K562 (cell line): ENCODE results near the gene BPI. TPM values are rescaled to one million over a fixed set of nuclear protein-coding genes. Genes with fewer than 3 reads are reported as not detected.
"Not testable (repeated sequence)": the region's sequence is repeated elsewhere in the genome, so short reads cannot be mapped to it uniquely, and the experiment has no call there.

ENCODE experiments used
- ATAC-seq: fragments of 200-7000 bp; cut with Tn5 transposase; 3 replicates; pipeline ENCODE4 v1.9.1; 2020; ENCODE audit warnings: moderate library complexity
- BruUV-seq: library from RNA; stranded (reverse); fragments of 400-500 nt; replicated peaks from 2 replicates; lab custom pipeline; 2021; lab: Mats Ljungman, UMichigan
- CTCF ChIA-PET: fragments of 300-600 bp; formaldehyde crosslinking; extraction: SDS; loops from one replicate; lab custom pipeline; 2021; ENCODE audit warnings: low intra/inter-chr PET ratio; lab: Yijun Ruan, JAX
- POLR2A ChIA-PET: fragments of 300-600, 350-650 bp; sonication (Branson Sonifier 250); formaldehyde crosslinking; extraction: SDS; loops from one replicate; lab custom pipeline; 2021; ENCODE audit warnings: antibody characterized with exemption, inconsistent platforms; lab: Yijun Ruan, JAX
- DNase-seq, 4 experiments: peaks; one replicate each; pipeline versions ENCODE4 v3.0.0 to v3.0.0-alpha.2; 2011 to 2018; ENCODE audit warnings: low spot score in 3 of 4, mixed read lengths in 3 of 4; ENCODE audit errors: extremely low read depth in 1 of 4
- FAIRE-seq: peaks from 2 replicates; lab custom pipeline; 2011; peaks lifted over from hg19 to GRCh38; lab: Jason Lieb, UNC
- H2AFZ ChIP-seq: 2 replicates; pipeline ENCODE4 v1.6.0; 2011; ENCODE audit warnings: low read depth, low read length, control low read depth, inconsistent platforms
- H3K27ac ChIP-seq: fragments of 200-600 bp; 3 replicates; pipeline ENCODE4 v1.8.0; 2011; ENCODE audit warnings: low read depth, mild to moderate bottlenecking, control low read depth, inconsistent platforms, low read length, moderate library complexity, mixed read lengths; ENCODE audit errors: extremely low read depth
- H3K27me3 ChIP-seq, 2 experiments: fragments of 300-600 bp in 1 of 2; 2 replicates in 1 of 2; 3 replicates in 1 of 2; pipeline versions ENCODE4 v1.6.0 to v1.8.0; 2011; ENCODE audit warnings: inconsistent platforms in 2 of 2, low read length in 2 of 2, mild to moderate bottlenecking in 1 of 2, mixed read lengths in 1 of 2, moderate library complexity in 1 of 2; ENCODE audit not compliant: control insufficient read depth in 2 of 2, insufficient read depth in 2 of 2
- H3K36me3 ChIP-seq: fragments of 300-600 bp; 3 replicates; pipeline ENCODE4 v1.8.0; 2011; ENCODE audit warnings: mild to moderate bottlenecking, low read length, inconsistent platforms; ENCODE audit not compliant: control insufficient read depth, insufficient read depth
- H3K4me1 ChIP-seq, 2 experiments: fragments of 200-600 bp in 1 of 2; replicated peaks in 1 of 2; 2 replicates in 1 of 2; 3 replicates in 1 of 2; pipeline versions ENCODE4 v1.5.1 to v1.8.0; 2011; ENCODE audit warnings: inconsistent platforms in 2 of 2, low read length in 2 of 2, mild to moderate bottlenecking in 1 of 2, mixed read lengths in 1 of 2, moderate library complexity in 1 of 2; ENCODE audit not compliant: control insufficient read depth in 2 of 2, insufficient read depth in 2 of 2
- H3K4me2 ChIP-seq: 2 replicates; pipeline ENCODE4 v1.6.1; 2011; ENCODE audit warnings: low read length, control low read depth, inconsistent platforms, mixed read lengths; ENCODE audit not compliant: insufficient read depth
- H3K4me3 ChIP-seq: fragments of 200-600 bp; sonication (generic), shearing (Covaris generic); 2 replicates; pipeline ENCODE4 v1.5.1; 2016; ENCODE audit warnings: control low read depth, inconsistent platforms
- H3K79me2 ChIP-seq: fragments of 200-600 bp; 3 replicates; pipeline ENCODE4 v1.8.0; 2011; ENCODE audit warnings: low read length, inconsistent platforms; ENCODE audit not compliant: control insufficient read depth, insufficient read depth
- H3K9ac ChIP-seq, 2 experiments: 2 replicates each; pipeline versions ENCODE4 v1.6.0 to v1.6.1; 2011; ENCODE audit warnings: low read depth in 2 of 2, low read length in 2 of 2, control low read depth in 1 of 2, inconsistent platforms in 1 of 2, mild to moderate bottlenecking in 1 of 2, mixed read lengths in 1 of 2; ENCODE audit not compliant: insufficient read depth in 1 of 2
- H3K9me1 ChIP-seq: one replicate; pipeline ENCODE4 v1.6.0; 2011; ENCODE audit warnings: inconsistent platforms, mild to moderate bottlenecking, low read length, moderate library complexity; ENCODE audit not compliant: control insufficient read depth, insufficient read depth
- H3K9me3 ChIP-seq: replicated peaks from 2 replicates; pipeline ENCODE4 v1.5.1; 2011; ENCODE audit warnings: low read depth, low read length, inconsistent platforms; ENCODE audit not compliant: control insufficient read depth, insufficient read depth
- H4K20me1 ChIP-seq: replicated peaks from 2 replicates; pipeline ENCODE4 v1.6.1; 2011; ENCODE audit warnings: low read length, inconsistent platforms, mixed read lengths; ENCODE audit not compliant: control insufficient read depth, insufficient read depth
- CBX1 ChIP-seq: sonication (generic); IDR thresholded peaks from 2 replicates; pipeline ENCODE4 v1.6.1; 2016; ENCODE audit warnings: antibody characterized with exemption, low read depth, mild to moderate bottlenecking
- CREM ChIP-seq: IDR thresholded peaks from 2 replicates; pipeline ENCODE4 v1.6.1; 2014; ENCODE audit warnings: antibody characterized with exemption, low read depth
- CSDE1 ChIP-seq, 2 experiments: fragments of 450-650 bp; IDR thresholded peaks; 2 replicates each; pipeline ENCODE4 v1.6.1; 2016; ENCODE audit warnings: mild to moderate bottlenecking in 1 of 2
- MAZ ChIP-seq, 2 experiments: fragments of 450-650 bp in 1 of 2; sonication (generic) in 1 of 2; formaldehyde crosslinking; IDR thresholded peaks in 1 of 2; conservative IDR thresholded peaks in 1 of 2; 2 replicates each; pipeline versions ENCODE4 v1.4.0 to v1.5.0; 2020; ENCODE audit warnings: mild to moderate bottlenecking in 1 of 2, missing genetic modification reagents in 1 of 2
- MYNN ChIP-seq, 2 experiments: sonication (generic); formaldehyde crosslinking in 1 of 2; IDR thresholded peaks; 2 replicates each; pipeline versions ENCODE4 v1.5.0 to v1.6.1; 2016 to 2020; ENCODE audit warnings: antibody characterized with exemption in 1 of 2, missing genetic modification reagents in 1 of 2
- NR2C1 ChIP-seq, 2 experiments: fragments of 450-650 bp; IDR thresholded peaks; 2 replicates each; pipeline ENCODE4 v1.6.1; 2017; ENCODE audit warnings: mild to moderate bottlenecking in 2 of 2, antibody characterized with exemption in 1 of 2, inconsistent platforms in 1 of 2, missing compliant biosample characterization in 1 of 2, missing genetic modification characterization in 1 of 2
- PTTG1 ChIP-seq: fragments of 450-650 bp; IDR thresholded peaks from 2 replicates; pipeline ENCODE4 v1.6.1; 2016; ENCODE audit warnings: low read depth, mild to moderate bottlenecking, missing genetic modification characterization, missing compliant biosample characterization
- RFX5 ChIP-seq: IDR thresholded peaks from 2 replicates; pipeline ENCODE4 v1.6.1; 2011; ENCODE audit warnings: low read depth, mild to moderate bottlenecking, improper control_type of control experiment, low read length
- SIRT6 ChIP-seq: IDR thresholded peaks from one replicate; pipeline ENCODE4 v1.6.1; 2012; ENCODE audit warnings: low read depth, mild to moderate bottlenecking, control low read depth, inconsistent platforms, low read length, moderate library complexity
- ZKSCAN1 ChIP-seq: fragments of 150-350 bp; IDR thresholded peaks from 2 replicates; pipeline ENCODE4 v1.6.1; 2016; ENCODE audit warnings: low read depth, low read length
- ZNF444 ChIP-seq: fragments of 250-450 bp; sonication (Bioruptor Pico); IDR thresholded peaks from 2 replicates; pipeline ENCODE4 v1.4.0; 2020; ENCODE audit warnings: mild to moderate bottlenecking, moderate library complexity
- WGBS: fragments of 100-300 bp; shearing (Covaris generic); methylation state at CpG from one replicate; pipeline ENCODE4 v1.1.6; 2016; ENCODE audit warnings: low coverage, mixed read lengths; ENCODE audit not compliant: insufficient coverage; ENCODE audit errors: missing lambda C conversion rate; 5-methylcytosine and 5-hydroxymethylcytosine counted together
- in situ Hi-C: fragments of 300-500 bp; cut with MboI; formaldehyde crosslinking; loops from 4 replicates; pipeline ENCODE4 v1.15.0; 2018; ENCODE audit warnings: inconsistent platforms, mixed read lengths
- intact Hi-C: fragments of 100-400 bp; cut with micrococcal nuclease; formaldehyde crosslinking; loops from 2 replicates; pipeline ENCODE4 v1.14.2; 2022
- polyA plus RNA-seq, 8 experiments: library from polyadenylated mRNA; depleted of rRNA in 4 of 8; stranded (reverse) in 5 of 8; unstranded in 3 of 8; fragments of >200 nt; fragmentation: Nextera tagmentation in 2 of 8; fragmentation: Illumina TruSeq in 1 of 8; extraction: Ambion mirVana in 2 of 8; extraction: Trizol in 1 of 8; gene quantifications; 2 replicates each; pipeline versions ENCODE4 v1.2.1 to v1.2.3, GENCODE V29; 2011 to 2014; ENCODE audit warnings: inconsistent platforms in 1 of 8, missing spikeins in 1 of 8
- total RNA-seq, 7 experiments: library from RNA; depleted of rRNA in 6 of 7; stranded (reverse); fragments of >200 nt in 6 of 7; fragmentation: Illumina TruSeq in 2 of 7; extraction: Trizol in 2 of 7; gene quantifications; 2 replicates each; pipeline versions ENCODE4 v1.2.1 to v1.2.3, GENCODE V29; 2011 to 2021; ENCODE audit warnings: low replicate concordance in 1 of 7
- TF ChIP-seq, protein P1 (sequence below), 2 experiments: fragments of 250-450 bp in 1 of 2; fragments of 450-650 bp in 1 of 2; sonication (Bioruptor Pico) in 1 of 2; IDR thresholded peaks; 2 replicates each; pipeline versions ENCODE4 v1.6.1 to v1.8.0; 2016 to 2021; ENCODE audit warnings: mild to moderate bottlenecking in 2 of 2, moderate library complexity in 2 of 2, missing compliant biosample characterization in 1 of 2, missing genetic modification characterization in 1 of 2
- TF ChIP-seq, protein P2 (sequence below): IDR thresholded peaks from 3 replicates; pipeline ENCODE4 v1.6.1; 2011; ENCODE audit warnings: borderline replicate concordance, mild to moderate bottlenecking, moderate library complexity; ENCODE audit not compliant: insufficient read length; ENCODE audit errors: extremely low read depth
- TF ChIP-seq, protein P3 (sequence below): fragments of 450-650 bp; formaldehyde crosslinking; conservative IDR thresholded peaks from 2 replicates; pipeline ENCODE4 v1.4.0; 2022; ENCODE audit warnings: mild to moderate bottlenecking, missing genetic modification characterization
- TF ChIP-seq, protein P4 (sequence below): fragments of 450-650 bp; formaldehyde crosslinking; IDR thresholded peaks from 2 replicates; pipeline ENCODE4 v1.4.0; 2022; ENCODE audit warnings: missing genetic modification characterization

BPI gene
- total and polyA plus RNA-seq, 9 of the 15 experiments (the other 6 are each of a cell fraction or from before 2014, with no cell fraction given): not detected

DNA sequence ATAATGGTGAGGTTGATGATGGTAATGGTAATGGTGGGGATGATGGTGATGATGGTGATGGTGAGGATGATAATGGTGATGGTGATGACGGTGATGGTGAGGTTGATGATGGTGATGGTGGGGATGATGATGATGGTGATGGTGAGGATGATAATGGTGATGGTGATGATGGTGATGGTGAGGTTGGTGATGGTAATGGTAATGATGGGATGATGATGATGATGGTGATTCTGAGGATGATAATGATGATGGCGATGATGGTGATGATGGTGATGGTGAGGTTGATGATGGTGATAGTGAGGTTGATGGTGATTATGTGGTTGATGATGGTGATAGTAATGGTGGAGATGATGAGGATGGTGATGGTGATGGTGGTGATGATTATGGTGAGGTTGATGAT, 9.7 kb downstream of the BPI start (continued):
- TF ChIP-seq, protein P1, sequence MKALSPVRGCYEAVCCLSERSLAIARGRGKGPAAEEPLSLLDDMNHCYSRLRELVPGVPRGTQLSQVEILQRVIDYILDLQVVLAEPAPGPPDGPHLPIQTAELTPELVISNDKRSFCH (CRISPR knock-in tag; IDR thresholded peaks at IDR 0.05): no peak
- TF ChIP-seq, protein P1 (tag; IDR thresholded peaks at IDR 0.05): no peak
- no peak for TF ChIP-seq CREM
- no peak for TF ChIP-seq CBX1
- TF ChIP-seq CSDE1 (IDR thresholded peaks at IDR 0.05): no peak
- no peak for TF ChIP-seq ZKSCAN1
- TF ChIP-seq NR2C1 (IDR thresholded peaks at IDR 0.05): no peak
- TF ChIP-seq NR2C1 (tag; IDR thresholded peaks at IDR 0.05): no peak
- no peak for TF ChIP-seq ZNF444
- no peak for TF ChIP-seq RFX5
- no peak for TF ChIP-seq MAZ (CRISPR knock-in tag; conservative IDR thresholded peaks at IDR 0.05 in 1 of 2, IDR thresholded peaks at IDR 0.05 in 1 of 2)
- no peak for TF ChIP-seq PTTG1 (tag)
- TF ChIP-seq SIRT6: no peak
- TF ChIP-seq, protein P2, sequence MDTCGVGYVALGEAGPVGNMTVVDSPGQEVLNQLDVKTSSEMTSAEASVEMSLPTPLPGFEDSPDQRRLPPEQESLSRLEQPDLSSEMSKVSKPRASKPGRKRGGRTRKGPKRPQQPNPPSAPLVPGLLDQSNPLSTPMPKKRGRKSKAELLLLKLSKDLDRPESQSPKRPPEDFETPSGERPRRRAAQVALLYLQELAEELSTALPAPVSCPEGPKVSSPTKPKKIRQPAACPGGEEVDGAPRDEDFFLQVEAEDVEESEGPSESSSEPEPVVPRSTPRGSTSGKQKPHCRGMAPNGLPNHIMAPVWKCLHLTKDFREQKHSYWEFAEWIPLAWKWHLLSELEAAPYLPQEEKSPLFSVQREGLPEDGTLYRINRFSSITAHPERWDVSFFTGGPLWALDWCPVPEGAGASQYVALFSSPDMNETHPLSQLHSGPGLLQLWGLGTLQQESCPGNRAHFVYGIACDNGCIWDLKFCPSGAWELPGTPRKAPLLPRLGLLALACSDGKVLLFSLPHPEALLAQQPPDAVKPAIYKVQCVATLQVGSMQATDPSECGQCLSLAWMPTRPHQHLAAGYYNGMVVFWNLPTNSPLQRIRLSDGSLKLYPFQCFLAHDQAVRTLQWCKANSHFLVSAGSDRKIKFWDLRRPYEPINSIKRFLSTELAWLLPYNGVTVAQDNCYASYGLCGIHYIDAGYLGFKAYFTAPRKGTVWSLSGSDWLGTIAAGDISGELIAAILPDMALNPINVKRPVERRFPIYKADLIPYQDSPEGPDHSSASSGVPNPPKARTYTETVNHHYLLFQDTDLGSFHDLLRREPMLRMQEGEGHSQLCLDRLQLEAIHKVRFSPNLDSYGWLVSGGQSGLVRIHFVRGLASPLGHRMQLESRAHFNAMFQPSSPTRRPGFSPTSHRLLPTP: no peak
- TF ChIP-seq, protein P3, sequence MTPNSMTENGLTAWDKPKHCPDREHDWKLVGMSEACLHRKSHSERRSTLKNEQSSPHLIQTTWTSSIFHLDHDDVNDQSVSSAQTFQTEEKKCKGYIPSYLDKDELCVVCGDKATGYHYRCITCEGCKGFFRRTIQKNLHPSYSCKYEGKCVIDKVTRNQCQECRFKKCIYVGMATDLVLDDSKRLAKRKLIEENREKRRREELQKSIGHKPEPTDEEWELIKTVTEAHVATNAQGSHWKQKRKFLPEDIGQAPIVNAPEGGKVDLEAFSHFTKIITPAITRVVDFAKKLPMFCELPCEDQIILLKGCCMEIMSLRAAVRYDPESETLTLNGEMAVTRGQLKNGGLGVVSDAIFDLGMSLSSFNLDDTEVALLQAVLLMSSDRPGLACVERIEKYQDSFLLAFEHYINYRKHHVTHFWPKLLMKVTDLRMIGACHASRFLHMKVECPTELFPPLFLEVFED (CRISPR knock-in tag): 0 out of 2 replicates have a peak, but pooled peaks have one; percentile 26
- TF ChIP-seq, protein P4, sequence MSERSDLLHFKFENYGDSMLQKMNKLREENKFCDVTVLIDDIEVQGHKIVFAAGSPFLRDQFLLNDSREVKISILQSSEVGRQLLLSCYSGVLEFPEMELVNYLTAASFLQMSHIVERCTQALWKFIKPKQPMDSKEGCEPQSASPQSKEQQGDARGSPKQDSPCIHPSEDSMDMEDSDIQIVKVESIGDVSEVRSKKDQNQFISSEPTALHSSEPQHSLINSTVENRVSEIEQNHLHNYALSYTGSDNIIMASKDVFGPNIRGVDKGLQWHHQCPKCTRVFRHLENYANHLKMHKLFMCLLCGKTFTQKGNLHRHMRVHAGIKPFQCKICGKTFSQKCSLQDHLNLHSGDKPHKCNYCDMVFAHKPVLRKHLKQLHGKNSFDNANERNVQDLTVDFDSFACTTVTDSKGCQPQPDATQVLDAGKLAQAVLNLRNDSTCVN (CRISPR knock-in tag): 0 out of 2 replicates have a peak, but pooled peaks have one; percentile 58
- no peak for TF ChIP-seq MYNN (IDR thresholded peaks at IDR 0.05)
- TF ChIP-seq MYNN (CRISPR knock-in tag; IDR thresholded peaks at IDR 0.05): no peak

DNA sequence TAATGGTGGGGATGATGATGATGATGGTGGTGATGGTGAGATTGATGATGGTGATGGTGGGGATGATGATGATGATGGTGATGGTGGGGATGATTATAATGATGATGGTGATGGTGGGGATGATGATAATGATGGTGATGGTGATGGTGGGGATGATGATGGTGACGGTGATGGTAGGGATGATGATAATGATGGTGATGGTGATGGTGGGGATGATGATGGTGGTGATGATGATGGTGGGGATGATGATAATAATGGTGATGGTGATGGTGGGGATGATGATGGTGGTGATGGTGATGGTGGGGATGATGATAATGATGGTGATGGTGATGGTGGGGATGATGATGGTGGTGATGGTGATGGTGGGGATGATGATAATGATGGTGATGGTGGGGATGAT, 10.4 kb downstream of the BPI start:
- FAIRE-seq, H3K27ac ChIP-seq, H3K4me2 ChIP-seq, H3K4me1 ChIP-seq, H2AFZ ChIP-seq, H4K20me1 ChIP-seq, H3K9me3 ChIP-seq, H3K36me3 ChIP-seq, BruUV-seq, H3K9me1 ChIP-seq, in situ Hi-C loops, H3K4me3 ChIP-seq, ATAC-seq, H3K79me2 ChIP-seq, CTCF ChIA-PET, POLR2A ChIA-PET, intact Hi-C loops, DNase-seq, H3K9ac ChIP-seq: not testable (repeated sequence)
- WGBS: 0% methylated on average over 1 of the region's 1 CpG
- peaks cover 9 to 25% of the 10 kb centered on the region in 2 experiments for H3K27me3 ChIP-seq
